Ascending aorta (tissue), 2 donors: ENCODE measurements around the gene GBF1. TPM values are rescaled to one million over a fixed set of nuclear protein-coding genes. Genes with fewer than 3 reads are reported as not detected.

Experiments used
- DNase-seq, 2 donors: peaks; one replicate each; pipeline ENCODE4 v3.0.0-alpha.2; 2019; ENCODE audit warnings: low spot score in 2 of 2
- H3K27ac ChIP-seq, 2 donors: fragments of 200-600 bp; sonication (generic); one replicate each; pipeline ENCODE4 v1.5.1; 2016 to 2017; ENCODE audit warnings: mild to moderate bottlenecking in 1 of 2
- H3K27me3 ChIP-seq: fragments of 200-600 bp; sonication (generic); one replicate; pipeline ENCODE4 v1.5.1; 2017
- H3K36me3 ChIP-seq, 2 donors: fragments of 200-600 bp; sonication (generic); one replicate each; pipeline ENCODE4 v1.5.1; 2016
- H3K4me1 ChIP-seq, 2 donors: fragments of 200-600 bp; sonication (generic); one replicate each; pipeline ENCODE4 v1.5.1; 2016 to 2017; ENCODE audit warnings: mild to moderate bottlenecking in 1 of 2
- H3K4me3 ChIP-seq, 2 donors: fragments of 200-600 bp; sonication (generic); one replicate each; pipeline ENCODE4 v1.5.1; 2016 to 2017; ENCODE audit warnings: mild to moderate bottlenecking in 1 of 2
- H3K9me3 ChIP-seq, 2 donors: fragments of 200-600 bp; sonication (generic); one replicate each; pipeline ENCODE4 v1.5.1; 2016
- CTCF ChIP-seq, 3 experiments: fragments of 200-600 bp in 2 of 3; fragments of 450-650 bp in 1 of 3; sonication (generic) in 2 of 3; IDR thresholded peaks; one replicate each; pipeline ENCODE4 v1.5.1; 2016 to 2019; ENCODE audit warnings: antibody characterized with exemption in 3 of 3, mild to moderate bottlenecking in 1 of 3, moderate library complexity in 1 of 3
- intact Hi-C: fragments of 100-400 bp; cut with DNase I; formaldehyde crosslinking; loops from one replicate; pipeline ENCODE4 v1.15.1; 2023
- total RNA-seq: library from RNA; depleted of rRNA; stranded (reverse); fragments of >200 nt; gene quantifications from one replicate; pipeline ENCODE4 v1.1.0, GENCODE V29; 2016

Gene GBF1
- total RNA-seq, 1 donor from 2014 or later = 56.0 TPM

GRCh38 chr10:102289840-102290239, 44.5 kb downstream of the GBF1 start:
- TF ChIP-seq CTCF (IDR thresholded peaks at IDR 0.05) = no peak
- intact Hi-C loops = no loop called here
- no peak for DNase-seq

GRCh38 chr10:102291221-102291905, 46.0 kb downstream of the GBF1 start:
- H3K4me3 ChIP-seq = no peak overlapping the region
- no peaks in the 10 kb centered on the region for H3K27me3 ChIP-seq
- intact Hi-C loops = no loop called here
- no peak for TF ChIP-seq CTCF (IDR thresholded peaks at IDR 0.05)
- no peaks in the 10 kb centered on the region for H3K9me3 ChIP-seq
- no peak overlapping the region for H3K27ac ChIP-seq
- no peak for DNase-seq
- H3K36me3 ChIP-seq = no peaks in the 10 kb centered on the region
- no peaks in the 10 kb centered on the region for H3K4me1 ChIP-seq

More at GRCh38 chr10:102289840-102290239, 44.5 kb downstream of the GBF1 start:
- no peak overlapping the region for H3K4me3 ChIP-seq
- H3K36me3 ChIP-seq = no peaks in the 10 kb centered on the region
- no peaks in the 10 kb centered on the region for H3K27me3 ChIP-seq
- H3K9me3 ChIP-seq = no peaks in the 10 kb centered on the region
- H3K4me1 ChIP-seq = no peaks in the 10 kb centered on the region
- H3K27ac ChIP-seq = no peak overlapping the region

GRCh38 chr10:102297101-102297500, 51.8 kb downstream of the GBF1 start:
- Histone ChIP-seq H3K27me3 (no peaks in the 10 kb centered on the region), H3K9me3 (no peaks in the 10 kb centered on the region), H3K27ac (no peak overlapping the region), H3K4me1 (peaks cover 0 to 7% of the 10 kb centered on the region in 2 donors), H3K4me3 (no peak overlapping the region), H3K36me3 (no peaks in the 10 kb centered on the region)
- no peak for TF ChIP-seq CTCF (IDR thresholded peaks at IDR 0.05)
- intact Hi-C loops = no loop called here
- no peak for DNase-seq

- no peaks in the 10 kb centered on the region for H3K36me3 ChIP-seq
These were observed 53.6 kb downstream of the GBF1 start for GRCh38 chr10:102298899-102299298.

GRCh38 chr10:102299873-102300272, 54.5 kb downstream of the GBF1 start:
- H3K36me3 ChIP-seq = no peaks in the 10 kb centered on the region
- no peaks in the 10 kb centered on the region for H3K27me3 ChIP-seq
- H3K4me3 ChIP-seq = no peak overlapping the region
- intact Hi-C loops = no loop called here
- peaks cover 0 to 7% of the 10 kb centered on the region in 2 donors for H3K4me1 ChIP-seq
- peak overlapping the region in 1 of 2 donors; percentile 10 for H3K27ac ChIP-seq
- no peak for DNase-seq
- TF ChIP-seq CTCF (IDR thresholded peaks at IDR 0.05) = no peak
- H3K9me3 ChIP-seq = no peaks in the 10 kb centered on the region

More at GRCh38 chr10:102298899-102299298, 53.6 kb downstream of the GBF1 start:
- no peak for TF ChIP-seq CTCF (IDR thresholded peaks at IDR 0.05)
- no peak overlapping the region for H3K27ac ChIP-seq
- DNase-seq = no peak
- peaks cover 0 to 7% of the 10 kb centered on the region in 2 donors for H3K4me1 ChIP-seq
- H3K4me3 ChIP-seq = no peak overlapping the region
- intact Hi-C loops = no loop called here
- H3K27me3 ChIP-seq = no peaks in the 10 kb centered on the region
- H3K9me3 ChIP-seq = no peaks in the 10 kb centered on the region
